NCI-H1930 (cell line): ENCODE data around the gene MED17.

ENCODE experiments used
- DNase-seq, 2 experiments: peaks; one replicate each; lab custom pipeline; 2025; lab: John Stamatoyannopoulos, UW

MED17 gene

GRCh38 chr11:93849751-93850593, 65.9 kb downstream of the MED17 start:
- peak; percentile 4 to 26 for DNase-seq

- no peak for DNase-seq
Measured at GRCh38 chr11:93850594-93851018, 66.5 kb downstream of the MED17 start, which contains the start of gene VSTM5. Gene VSTM5, minus strand, starts transcription at chr11:93850618. Its CDS starts 116 bp downstream, at chr11:93850502.

- DNase-seq, result no peak
Measured at GRCh38 chr11:93852242-93852641, 68.2 kb downstream of the MED17 start.

- DNase-seq, result no peak
Measured at GRCh38 chr11:93857413-93858120, 73.5 kb downstream of the MED17 start.

GRCh38 chr11:93858121-93858775, 74.2 kb downstream of the MED17 start:
- DNase-seq, result no peak

- DNase-seq, result no peak
Measured at GRCh38 chr11:93861808-93862207, 77.7 kb downstream of the MED17 start.
